ENCODE measurements around the gene NOSIP.

Gene NOSIP

GRCh38 chr19:49605605-49606004 lies 25.2 kb upstream of the NOSIP start:
- TF ChIP-seq POLR2AphosphoS5 (IDR thresholded peaks at IDR 0.05; ENCODE audit: low read depth, low read length) (no peak), REST (IDR thresholded peaks at IDR 0.05; ENCODE audit: insufficient read depth in 1 of 2, low read depth in 2 of 2, low read length in 2 of 2) (no peak), FOXP2 (optimal IDR thresholded peaks at IDR 0.05; ENCODE audit: borderline replicate concordance, extremely low read depth, extremely low read length, insufficient read depth) (no peak), TAF1 (IDR thresholded peaks at IDR 0.05; ENCODE audit: borderline replicate concordance, insufficient read depth, low read length) (no peak), SIN3A (IDR thresholded peaks at IDR 0.05; ENCODE audit: borderline replicate concordance, insufficient read depth, low read length) (no peak)

GRCh38 chr19:49602806-49603205 lies 22.4 kb upstream of the NOSIP start:
- TF ChIP-seq FOXP2 (optimal IDR thresholded peaks at IDR 0.05; ENCODE audit: borderline replicate concordance, extremely low read depth, extremely low read length, insufficient read depth) = no peak
- TF ChIP-seq SIN3A (IDR thresholded peaks at IDR 0.05; ENCODE audit: borderline replicate concordance, insufficient read depth, low read length) = no peak
- no peak for TF ChIP-seq POLR2AphosphoS5 (IDR thresholded peaks at IDR 0.05; ENCODE audit: low read depth, low read length)
- TF ChIP-seq REST (IDR thresholded peaks at IDR 0.05; ENCODE audit: insufficient read depth in 1 of 2, low read depth in 2 of 2, low read length in 2 of 2) = no peak
- TF ChIP-seq TAF1 (IDR thresholded peaks at IDR 0.05; ENCODE audit: borderline replicate concordance, insufficient read depth, low read length) = no peak

GRCh38 chr19:49601482-49602038 lies 21.2 kb upstream of the NOSIP start:
- TF ChIP-seq REST (IDR thresholded peaks at IDR 0.05; ENCODE audit: insufficient read depth in 1 of 2, low read depth in 2 of 2, low read length in 2 of 2) = no peak
- no peak for TF ChIP-seq SIN3A (IDR thresholded peaks at IDR 0.05; ENCODE audit: borderline replicate concordance, insufficient read depth, low read length)
- TF ChIP-seq POLR2AphosphoS5 (IDR thresholded peaks at IDR 0.05; ENCODE audit: low read depth, low read length) = no peak
- no peak for TF ChIP-seq TAF1 (IDR thresholded peaks at IDR 0.05; ENCODE audit: borderline replicate concordance, insufficient read depth, low read length)
- TF ChIP-seq FOXP2 (optimal IDR thresholded peaks at IDR 0.05; ENCODE audit: borderline replicate concordance, extremely low read depth, extremely low read length, insufficient read depth) = no peak

- TF ChIP-seq SIN3A (IDR thresholded peaks at IDR 0.05; ENCODE audit: borderline replicate concordance, insufficient read depth, low read length) (no peak), TAF1 (IDR thresholded peaks at IDR 0.05; ENCODE audit: borderline replicate concordance, insufficient read depth, low read length) (no peak), FOXP2 (optimal IDR thresholded peaks at IDR 0.05; ENCODE audit: borderline replicate concordance, extremely low read depth, extremely low read length, insufficient read depth) (no peak), REST (IDR thresholded peaks at IDR 0.05; ENCODE audit: insufficient read depth in 1 of 2, low read depth in 2 of 2, low read length in 2 of 2) (no peak), POLR2AphosphoS5 (IDR thresholded peaks at IDR 0.05; ENCODE audit: low read depth, low read length) (0 out of 2 replicates have a peak, but pooled peaks have one; percentile 9)
These were observed 19.3 kb upstream of the NOSIP start for GRCh38 chr19:49599378-49600295.
